HepG2 (cell line): Measurements from ENCODE around the gene ISCA2. TPM values are rescaled to one million over a fixed set of nuclear protein-coding genes. Genes with fewer than 3 reads are reported as not detected.
A peak's percentile ranks its signal among the peaks of the same experiment; 100 is the strongest.

Experiments used
- CHD4 ChIP-seq: fragments of 200-600 bp; sonication (generic); IDR thresholded peaks from 2 replicates; pipeline ENCODE4 v1.7.0; 2017; ENCODE audit warnings: mild to moderate bottlenecking, low read length, borderline replicate concordance
- FOXP1 ChIP-seq, 2 experiments: fragments of 450-650 bp in 1 of 2; IDR thresholded peaks; 2 replicates each; pipeline ENCODE4 v1.6.1; 2017 to 2018; ENCODE audit warnings: antibody characterized with exemption in 1 of 2
- GABPA ChIP-seq, 2 experiments: IDR thresholded peaks; 2 replicates each; pipeline ENCODE4 v1.6.1; 2011 to 2016; ENCODE audit warnings: low read depth in 2 of 2, low read length in 1 of 2, missing biosample characterization in 1 of 2, missing genetic modification characterization in 1 of 2
- KLF11 ChIP-seq: IDR thresholded peaks from 2 replicates; pipeline ENCODE4 v1.6.1; 2016; ENCODE audit warnings: missing compliant biosample characterization
- KLF13 ChIP-seq: sonication (generic); formaldehyde crosslinking; IDR thresholded peaks from 2 replicates; pipeline ENCODE4 v1.4.0; 2020; ENCODE audit warnings: mild to moderate bottlenecking, missing genetic modification reagents
- MATR3 ChIP-seq: sonication (generic); formaldehyde crosslinking; IDR thresholded peaks from 2 replicates; pipeline ENCODE4 v1.4.0; 2020; ENCODE audit warnings: missing genetic modification reagents
- MEIS1 ChIP-seq: sonication (generic); formaldehyde crosslinking; IDR thresholded peaks from 2 replicates; pipeline ENCODE4 v1.9.0; 2021; ENCODE audit warnings: mild to moderate bottlenecking, missing genetic modification reagents, moderate library complexity, borderline replicate concordance
- NKX3-1 ChIP-seq: sonication (generic); formaldehyde crosslinking; IDR thresholded peaks from 2 replicates; pipeline ENCODE4 v1.5.0; 2020; ENCODE audit warnings: missing genetic modification reagents
- PAF1 ChIP-seq: IDR thresholded peaks from 2 replicates; pipeline ENCODE4 v1.6.1; 2016; ENCODE audit warnings: missing genetic modification reagents, missing compliant biosample characterization
- PAX8 ChIP-seq: sonication (generic); formaldehyde crosslinking; IDR thresholded peaks from 2 replicates; pipeline ENCODE4 v1.8.0; 2022; ENCODE audit warnings: mild to moderate bottlenecking, missing genetic modification reagents, borderline replicate concordance
- RAD21 ChIP-seq: fragments of 450-650 bp; formaldehyde crosslinking; IDR thresholded peaks from 2 replicates; pipeline ENCODE4 v1.5.0; 2020; ENCODE audit warnings: mild to moderate bottlenecking
- RAD51 ChIP-seq: fragments of 450-650 bp; IDR thresholded peaks from 2 replicates; pipeline ENCODE4 v1.6.1; 2016; ENCODE audit warnings: borderline replicate concordance
- RFX3 ChIP-seq: IDR thresholded peaks from 2 replicates; pipeline ENCODE4 v1.6.1; 2016; ENCODE audit warnings: missing biosample characterization, missing genetic modification reagents
- SIN3B ChIP-seq: fragments of 150-350 bp; IDR thresholded peaks from 2 replicates; pipeline ENCODE4 v1.6.1; 2014; ENCODE audit warnings: low read length
- SMC3 ChIP-seq: IDR thresholded peaks from 2 replicates; pipeline ENCODE4 v1.6.1; 2011; ENCODE audit warnings: low read length, improper control_type of control experiment
- SNAPC2 ChIP-seq: sonication (generic); formaldehyde crosslinking; IDR thresholded peaks from 2 replicates; pipeline ENCODE4 v1.8.1; 2022; ENCODE audit warnings: mild to moderate bottlenecking, missing genetic modification reagents
- SYNCRIP ChIP-seq: fragments of 200-400 bp; formaldehyde crosslinking; IDR thresholded peaks from 2 replicates; pipeline ENCODE4 v1.6.1; 2018; ENCODE audit warnings: mild to moderate bottlenecking, low read depth, low read length; ENCODE audit not compliant: insufficient read depth
- TBL1XR1 ChIP-seq: fragments of 150-350 bp; IDR thresholded peaks from 2 replicates; pipeline ENCODE4 v1.6.1; 2014; ENCODE audit warnings: borderline replicate concordance, low read length; ENCODE audit not compliant: partially characterized antibody
- ZNF20 ChIP-seq: sonication (generic); formaldehyde crosslinking; IDR thresholded peaks from 2 replicates; pipeline ENCODE4 v1.4.0; 2020; ENCODE audit warnings: mild to moderate bottlenecking, moderate library complexity, missing genetic modification reagents
- ZNF737 ChIP-seq: sonication (generic); formaldehyde crosslinking; IDR thresholded peaks from 2 replicates; pipeline ENCODE4 v1.5.0; 2020; ENCODE audit warnings: missing genetic modification reagents, mild to moderate bottlenecking, borderline replicate concordance
- ZNF772 ChIP-seq: sonication (generic); formaldehyde crosslinking; IDR thresholded peaks from 2 replicates; pipeline ENCODE4 v1.5.0; 2020; ENCODE audit warnings: mild to moderate bottlenecking, missing genetic modification reagents
- ZNF775 ChIP-seq: sonication (generic); formaldehyde crosslinking; IDR thresholded peaks from 2 replicates; pipeline ENCODE4 v1.4.0; 2020; ENCODE audit warnings: missing genetic modification reagents, mild to moderate bottlenecking, moderate library complexity, borderline replicate concordance
- polyA plus RNA-seq, 8 experiments: library from polyadenylated mRNA; depleted of rRNA in 3 of 8; stranded (reverse) in 7 of 8; unstranded in 1 of 8; fragments of >200 nt; fragmentation: Illumina TruSeq in 4 of 8; extraction: Trizol in 4 of 8; gene quantifications; 2 replicates each; pipeline versions ENCODE4 v1.2.1 to v1.2.3, GENCODE V29; 2011 to 2016; ENCODE audit warnings: low read depth in 4 of 8, missing spikeins in 1 of 8, mixed read lengths in 1 of 8; ENCODE audit not compliant: insufficient read depth in 1 of 8
- total RNA-seq, 5 experiments: library from RNA; depleted of rRNA; stranded (reverse); fragments of >200 nt; fragmentation: Illumina TruSeq; extraction: Trizol; gene quantifications; 2 replicates each; pipeline ENCODE4 v1.2.3, GENCODE V29; 2016; ENCODE audit warnings: low read depth in 1 of 5
- TF ChIP-seq, protein P1 (sequence below): sonication (generic); formaldehyde crosslinking; conservative IDR thresholded peaks from 2 replicates; pipeline ENCODE4 v1.4.0; 2020; ENCODE audit warnings: missing genetic modification reagents
- TF ChIP-seq, protein P2 (sequence below): sonication (generic); formaldehyde crosslinking; IDR thresholded peaks from 2 replicates; pipeline ENCODE4 v1.4.0; 2020; ENCODE audit warnings: missing genetic modification reagents, borderline replicate concordance
- TF ChIP-seq, protein P3 (sequence below): IDR thresholded peaks from 2 replicates; pipeline ENCODE4 v1.6.1; 2016; ENCODE audit warnings: missing compliant biosample characterization, missing genetic modification reagents, borderline replicate concordance
- TF ChIP-seq, protein P4 (sequence below): sonication (generic); formaldehyde crosslinking; IDR thresholded peaks from 2 replicates; pipeline ENCODE4 v1.8.0; 2022; ENCODE audit warnings: mild to moderate bottlenecking, missing genetic modification reagents; ENCODE audit not compliant: insufficient replicate concordance

ISCA2 gene
- total and polyA plus RNA-seq, 2 of the 13 experiments (the other 11 are each of a cell fraction or from before 2014, with no cell fraction given) = 32.1 to 43.4 TPM

DNA sequence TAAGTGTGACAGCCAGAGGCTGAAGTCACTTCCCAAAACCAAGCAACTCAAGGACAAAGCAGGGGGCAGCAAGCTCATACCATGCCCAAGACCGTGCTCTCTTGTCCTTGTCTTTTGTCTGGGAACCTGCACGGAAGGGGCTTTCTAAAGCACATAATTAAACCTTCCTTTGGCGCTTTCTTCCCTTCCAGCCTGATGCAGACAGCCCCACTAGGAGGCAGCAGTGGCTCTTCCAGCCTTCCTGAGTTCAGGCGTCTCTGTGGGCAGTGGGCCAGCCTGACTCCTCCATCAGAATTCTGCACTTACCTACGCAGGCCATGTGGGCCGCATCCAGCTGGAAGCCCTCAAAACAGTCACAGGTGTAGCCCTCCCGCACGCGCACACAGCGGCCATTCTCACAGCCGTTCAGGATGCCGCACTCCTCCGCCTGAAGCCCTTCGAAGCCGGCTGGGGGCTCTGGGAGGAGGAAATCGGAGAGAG lies 7.6 kb downstream of the ISCA2 start (continued):
- TF ChIP-seq GABPA (IDR thresholded peaks at IDR 0.05; ENCODE audit: low read depth, low read length) = no peak
- TF ChIP-seq GABPA (CRISPR knock-in tag; IDR thresholded peaks at IDR 0.05; ENCODE audit: low read depth) = no peak
- TF ChIP-seq PAX8 (CRISPR knock-in tag) = no peak
- TF ChIP-seq ZNF775 (CRISPR knock-in tag) = no peak
- TF ChIP-seq NKX3-1 (CRISPR knock-in tag) = no peak
- TF ChIP-seq ZNF772 = no peak
- TF ChIP-seq KLF11 = no peak
- TF ChIP-seq, protein P1, sequence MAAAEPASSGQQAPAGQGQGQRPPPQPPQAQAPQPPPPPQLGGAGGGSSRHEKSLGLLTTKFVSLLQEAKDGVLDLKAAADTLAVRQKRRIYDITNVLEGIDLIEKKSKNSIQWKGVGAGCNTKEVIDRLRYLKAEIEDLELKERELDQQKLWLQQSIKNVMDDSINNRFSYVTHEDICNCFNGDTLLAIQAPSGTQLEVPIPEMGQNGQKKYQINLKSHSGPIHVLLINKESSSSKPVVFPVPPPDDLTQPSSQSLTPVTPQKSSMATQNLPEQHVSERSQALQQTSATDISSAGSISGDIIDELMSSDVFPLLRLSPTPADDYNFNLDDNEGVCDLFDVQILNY (CRISPR knock-in tag) = no peak
- TF ChIP-seq RAD51 = no peak
- TF ChIP-seq, protein P2, sequence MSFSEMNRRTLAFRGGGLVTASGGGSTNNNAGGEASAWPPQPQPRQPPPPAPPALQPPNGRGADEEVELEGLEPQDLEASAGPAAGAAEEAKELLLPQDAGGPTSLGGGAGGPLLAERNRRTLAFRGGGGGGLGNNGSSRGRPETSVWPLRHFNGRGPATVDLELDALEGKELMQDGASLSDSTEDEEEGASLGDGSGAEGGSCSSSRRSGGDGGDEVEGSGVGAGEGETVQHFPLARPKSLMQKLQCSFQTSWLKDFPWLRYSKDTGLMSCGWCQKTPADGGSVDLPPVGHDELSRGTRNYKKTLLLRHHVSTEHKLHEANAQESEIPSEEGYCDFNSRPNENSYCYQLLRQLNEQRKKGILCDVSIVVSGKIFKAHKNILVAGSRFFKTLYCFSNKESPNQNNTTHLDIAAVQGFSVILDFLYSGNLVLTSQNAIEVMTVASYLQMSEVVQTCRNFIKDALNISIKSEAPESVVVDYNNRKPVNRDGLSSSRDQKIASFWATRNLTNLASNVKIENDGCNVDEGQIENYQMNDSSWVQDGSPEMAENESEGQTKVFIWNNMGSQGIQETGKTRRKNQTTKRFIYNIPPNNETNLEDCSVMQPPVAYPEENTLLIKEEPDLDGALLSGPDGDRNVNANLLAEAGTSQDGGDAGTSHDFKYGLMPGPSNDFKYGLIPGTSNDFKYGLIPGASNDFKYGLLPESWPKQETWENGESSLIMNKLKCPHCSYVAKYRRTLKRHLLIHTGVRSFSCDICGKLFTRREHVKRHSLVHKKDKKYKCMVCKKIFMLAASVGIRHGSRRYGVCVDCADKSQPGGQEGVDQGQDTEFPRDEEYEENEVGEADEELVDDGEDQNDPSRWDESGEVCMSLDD (CRISPR knock-in tag) = no peak
- no peak for TF ChIP-seq PAF1 (CRISPR knock-in tag)
- TF ChIP-seq ZNF20 (CRISPR knock-in tag) = no peak
- no peak for TF ChIP-seq SIN3B
- TF ChIP-seq, protein P3, sequence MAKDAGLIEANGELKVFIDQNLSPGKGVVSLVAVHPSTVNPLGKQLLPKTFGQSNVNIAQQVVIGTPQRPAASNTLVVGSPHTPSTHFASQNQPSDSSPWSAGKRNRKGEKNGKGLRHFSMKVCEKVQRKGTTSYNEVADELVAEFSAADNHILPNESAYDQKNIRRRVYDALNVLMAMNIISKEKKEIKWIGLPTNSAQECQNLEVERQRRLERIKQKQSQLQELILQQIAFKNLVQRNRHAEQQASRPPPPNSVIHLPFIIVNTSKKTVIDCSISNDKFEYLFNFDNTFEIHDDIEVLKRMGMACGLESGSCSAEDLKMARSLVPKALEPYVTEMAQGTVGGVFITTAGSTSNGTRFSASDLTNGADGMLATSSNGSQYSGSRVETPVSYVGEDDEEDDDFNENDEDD (CRISPR knock-in tag) = no peak
- TF ChIP-seq, protein P4, sequence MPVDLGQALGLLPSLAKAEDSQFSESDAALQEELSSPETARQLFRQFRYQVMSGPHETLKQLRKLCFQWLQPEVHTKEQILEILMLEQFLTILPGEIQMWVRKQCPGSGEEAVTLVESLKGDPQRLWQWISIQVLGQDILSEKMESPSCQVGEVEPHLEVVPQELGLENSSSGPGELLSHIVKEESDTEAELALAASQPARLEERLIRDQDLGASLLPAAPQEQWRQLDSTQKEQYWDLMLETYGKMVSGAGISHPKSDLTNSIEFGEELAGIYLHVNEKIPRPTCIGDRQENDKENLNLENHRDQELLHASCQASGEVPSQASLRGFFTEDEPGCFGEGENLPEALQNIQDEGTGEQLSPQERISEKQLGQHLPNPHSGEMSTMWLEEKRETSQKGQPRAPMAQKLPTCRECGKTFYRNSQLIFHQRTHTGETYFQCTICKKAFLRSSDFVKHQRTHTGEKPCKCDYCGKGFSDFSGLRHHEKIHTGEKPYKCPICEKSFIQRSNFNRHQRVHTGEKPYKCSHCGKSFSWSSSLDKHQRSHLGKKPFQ (CRISPR knock-in tag) = no peak
- TF ChIP-seq MATR3 (CRISPR knock-in tag) = no peak
- TF ChIP-seq RAD21 = peak; percentile 49; the same call in 1 of the 2 replicates
- TF ChIP-seq RFX3 (CRISPR knock-in tag) = no peak
- TF ChIP-seq SNAPC2 (CRISPR knock-in tag) = no peak
- no peak for TF ChIP-seq ZNF737 (CRISPR knock-in tag)
- TF ChIP-seq SMC3 = peak; percentile 33; the same call in 1 of the 2 replicates
- TF ChIP-seq KLF13 (CRISPR knock-in tag) = no peak
- TF ChIP-seq FOXP1 (IDR thresholded peaks at IDR 0.05) = no peak
- no peak for TF ChIP-seq FOXP1 (CRISPR knock-in tag; IDR thresholded peaks at IDR 0.05)
- no peak for TF ChIP-seq SYNCRIP
- TF ChIP-seq TBL1XR1 = no peak
- TF ChIP-seq CHD4 = no peak
- no peak for TF ChIP-seq MEIS1 (CRISPR knock-in tag)
